ENCODE results near the gene DNAJC3.

GRCh38 chr13:95793018-95793555 is 116.1 kb downstream of the DNAJC3 start:
- TF ChIP-seq EZH2 (IDR thresholded peaks at IDR 0.05) = no peak
- no peak for TF ChIP-seq POLR2AphosphoS5 (IDR thresholded peaks at IDR 0.05; ENCODE audit: borderline replicate concordance, low read depth, low read length)

Measured in SK-N-MC (cell line).